ENCODE results near the gene CST3.
"Not testable (repeated sequence)": the region's sequence is repeated elsewhere in the genome, so short reads cannot be mapped to it uniquely, and the experiment has no call there.

The CST3 gene

DNA sequence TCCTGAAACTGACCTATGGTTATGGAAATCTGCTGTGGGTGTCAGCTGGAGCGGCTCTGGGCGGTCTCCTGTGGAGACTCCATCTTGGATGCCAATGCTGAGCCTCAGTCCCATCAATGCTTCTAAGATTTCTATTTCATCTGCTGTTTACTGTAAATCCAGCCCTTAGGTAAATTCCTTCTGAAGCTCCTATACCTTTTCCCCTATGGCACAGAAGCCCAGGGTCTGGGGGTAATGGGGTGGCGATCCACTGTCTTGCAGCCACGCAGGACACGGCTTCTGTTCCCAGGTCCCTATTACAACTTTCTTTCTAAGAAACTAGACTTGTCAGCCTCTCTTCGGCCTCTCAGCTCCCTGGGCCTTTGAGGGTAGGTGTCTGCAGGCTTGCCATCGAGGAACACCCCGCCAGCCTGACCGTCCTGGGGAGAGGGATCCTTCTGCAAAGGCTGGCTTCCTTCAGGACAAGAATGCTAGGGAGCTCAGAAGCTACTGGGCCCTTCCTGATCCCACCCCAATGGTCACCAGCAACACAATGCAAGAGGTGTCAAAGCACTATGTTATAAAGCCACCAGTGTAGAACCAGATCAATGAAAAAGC is 6.4 kb downstream of the CST3 start:
- no peaks in the 10 kb centered on the region for H3K9me3 Mint-ChIP-seq (ENCODE audit: low read depth)
- H3K4me1 Mint-ChIP-seq (ENCODE audit: low read depth), result no peaks in the 10 kb centered on the region
- no peak overlapping the region for H3K27ac Mint-ChIP-seq
- no peak overlapping the region for H3K4me3 Mint-ChIP-seq
- peaks cover under 1% of the 10 kb centered on the region for H3K27me3 Mint-ChIP-seq
- H3K36me3 Mint-ChIP-seq, result no peaks in the 10 kb centered on the region

DNA sequence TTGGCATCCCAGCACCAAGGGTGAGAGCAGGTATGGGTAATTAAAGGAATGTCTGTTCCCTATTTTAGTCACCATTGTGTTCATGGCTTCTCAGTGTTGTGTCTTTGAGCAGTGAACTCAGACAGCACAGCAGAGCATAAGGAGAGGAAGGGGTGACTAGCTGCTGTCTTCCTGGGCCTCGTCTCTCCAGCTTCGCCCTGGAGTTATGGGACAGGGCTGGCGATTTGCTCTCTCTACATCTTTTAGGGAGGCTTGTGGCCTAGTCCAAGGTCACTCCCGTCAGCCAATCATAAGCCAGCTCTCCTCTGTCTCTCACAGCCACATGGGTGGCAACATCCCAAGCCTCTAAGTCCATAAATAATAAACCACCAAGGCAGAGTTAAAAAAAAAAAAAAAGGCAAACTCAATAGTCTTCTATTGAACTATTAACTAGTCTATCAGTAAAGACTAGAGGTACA is 7.3 kb downstream of the CST3 start:
- H3K4me1 Mint-ChIP-seq (ENCODE audit: low read depth), result no peaks in the 10 kb centered on the region
- H3K9me3 Mint-ChIP-seq (ENCODE audit: low read depth), result no peaks in the 10 kb centered on the region
- no peak overlapping the region for H3K27ac Mint-ChIP-seq
- H3K4me3 Mint-ChIP-seq, result no peak overlapping the region
- no peaks in the 10 kb centered on the region for H3K36me3 Mint-ChIP-seq
- H3K27me3 Mint-ChIP-seq, result no peaks in the 10 kb centered on the region

DNA sequence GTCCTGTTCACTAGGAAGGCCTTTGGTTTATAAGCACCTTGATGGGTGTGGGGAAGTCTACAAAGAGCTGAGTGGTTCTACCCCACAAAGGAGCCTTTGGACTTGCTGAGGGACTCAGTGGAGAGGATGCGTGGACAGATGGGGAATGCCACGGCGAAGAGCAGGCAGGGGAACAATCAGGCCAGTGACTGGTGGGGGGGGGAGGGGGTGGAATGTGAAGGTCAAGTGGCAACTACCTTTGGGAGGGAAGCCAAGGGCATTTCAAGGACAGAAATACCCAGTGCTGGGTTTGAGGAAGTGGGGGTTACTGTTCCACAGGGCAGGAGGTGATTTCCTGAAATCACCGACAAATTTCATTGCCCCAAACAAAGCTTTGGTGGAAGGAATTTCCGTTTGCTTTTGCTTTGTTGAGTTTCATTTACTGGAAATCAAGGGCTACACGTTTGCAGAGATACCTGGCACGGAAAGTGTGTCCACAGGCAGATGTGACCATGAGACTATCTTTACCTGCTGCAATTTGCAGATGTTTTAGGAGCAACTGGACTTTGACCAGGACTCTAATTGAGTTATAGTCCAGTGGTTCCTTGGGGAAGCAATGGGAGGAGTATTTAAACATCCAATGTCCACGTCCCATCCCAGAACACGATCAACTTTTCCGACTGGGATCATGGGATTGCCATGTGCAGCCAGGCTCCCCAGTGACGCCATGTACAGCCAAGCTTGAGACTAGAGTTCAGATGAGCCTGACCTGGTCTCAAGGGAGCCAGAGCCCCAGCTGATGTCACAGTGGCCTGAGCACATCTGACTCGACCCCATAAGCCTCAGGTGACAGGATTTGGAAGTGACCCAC is 8.0 kb downstream of the CST3 start:
- Mint-ChIP-seq H3K9me3 (ENCODE audit: low read depth) (no peaks in the 10 kb centered on the region), H3K36me3 (no peaks in the 10 kb centered on the region), H3K27ac (no peak overlapping the region), H3K4me3 (no peak overlapping the region), H3K4me1 (ENCODE audit: low read depth) (no peaks in the 10 kb centered on the region), H3K27me3 (no peaks in the 10 kb centered on the region)

DNA sequence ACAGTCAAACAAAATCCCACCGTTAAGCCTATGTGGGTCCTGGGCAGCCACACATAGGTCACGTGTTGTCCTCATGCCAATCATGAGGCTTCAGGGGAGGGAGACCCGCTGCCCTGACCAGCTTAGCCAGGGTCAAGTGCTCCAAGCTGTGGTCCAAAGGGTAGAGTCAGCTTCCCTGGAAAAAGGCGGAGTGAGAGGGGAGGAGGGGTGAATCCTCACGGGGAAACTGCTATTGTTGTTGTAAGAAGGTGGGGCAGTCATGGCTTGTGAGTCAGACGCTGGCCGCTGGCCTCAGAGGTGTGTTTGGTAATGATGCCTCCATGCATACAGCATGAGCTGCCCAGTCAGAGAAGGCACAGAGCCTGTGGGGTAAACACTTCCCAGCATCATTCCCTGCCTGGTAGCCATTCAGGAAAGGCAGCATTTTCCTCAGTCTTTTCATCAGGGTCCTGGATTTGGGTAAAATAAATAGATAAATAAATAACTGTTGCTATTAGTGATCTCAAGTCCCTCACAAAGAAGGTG is 8.7 kb downstream of the CST3 start:
- Mint-ChIP-seq H3K9me3 (ENCODE audit: low read depth) (no peaks in the 10 kb centered on the region), H3K4me3 (no peak overlapping the region), H3K36me3 (no peaks in the 10 kb centered on the region), H3K4me1 (ENCODE audit: low read depth) (no peaks in the 10 kb centered on the region), H3K27ac (no peak overlapping the region), H3K27me3 (no peaks in the 10 kb centered on the region)

DNA sequence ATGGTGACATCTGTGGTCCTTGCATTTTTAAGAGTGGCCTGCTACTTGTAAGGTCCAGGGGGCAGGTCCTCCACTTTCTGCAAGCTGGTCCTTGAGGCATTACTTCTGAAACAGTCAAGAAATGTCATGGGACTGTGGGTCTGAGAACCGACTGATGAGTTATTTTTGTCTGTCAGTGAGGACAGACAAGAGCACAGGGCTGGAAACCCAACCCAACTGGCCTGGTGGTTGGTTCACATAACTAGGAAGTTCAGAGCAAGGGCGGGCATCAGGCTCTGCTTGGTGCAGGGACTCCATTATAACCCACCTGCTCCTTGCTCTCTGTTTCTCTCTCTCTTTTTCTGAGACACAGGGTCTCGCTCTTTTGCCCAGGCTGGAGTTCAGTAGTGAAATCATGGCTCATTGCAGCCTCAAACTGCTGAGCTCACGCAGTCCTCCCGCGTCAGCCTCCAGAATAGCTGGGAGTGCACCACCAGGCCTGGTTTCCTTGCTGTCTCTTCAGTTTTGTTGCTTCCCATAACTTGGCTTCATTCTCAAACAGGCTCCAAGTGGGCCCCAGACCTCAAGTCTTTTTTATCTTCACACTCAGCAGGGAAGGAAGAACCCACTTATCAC is 9.2 kb downstream of the CST3 start:
- no peaks in the 10 kb centered on the region for H3K4me1 Mint-ChIP-seq (ENCODE audit: low read depth)
- no peak overlapping the region for H3K4me3 Mint-ChIP-seq
- H3K36me3 Mint-ChIP-seq, result no peaks in the 10 kb centered on the region
- H3K27me3 Mint-ChIP-seq, result peaks cover 2% of the 10 kb centered on the region
- H3K9me3 Mint-ChIP-seq (ENCODE audit: low read depth), result no peaks in the 10 kb centered on the region
- no peak overlapping the region for H3K27ac Mint-ChIP-seq

DNA sequence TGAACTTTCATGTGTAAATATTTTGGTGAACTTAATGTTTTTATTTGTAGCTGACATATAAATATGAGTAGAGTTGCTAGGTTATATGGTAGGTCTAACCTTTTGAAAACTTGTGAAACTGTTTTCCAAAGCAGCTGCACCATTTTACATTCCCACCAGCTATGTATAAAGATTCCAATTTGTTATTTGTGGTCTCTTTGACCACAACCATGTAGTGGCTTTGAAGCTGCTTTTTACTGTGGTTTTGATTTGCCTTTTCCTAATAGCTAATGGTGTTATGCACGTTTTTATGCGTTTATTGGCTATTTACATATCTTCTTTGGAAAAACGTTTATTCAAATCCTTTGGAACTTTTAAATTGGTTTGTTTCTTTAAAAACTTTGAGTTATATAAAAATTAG is 10.3 kb downstream of the CST3 start:
- Mint-ChIP-seq H3K9me3 (ENCODE audit: low read depth) (no peaks in the 10 kb centered on the region), H3K36me3 (no peaks in the 10 kb centered on the region), H3K27me3 (peaks cover 2% of the 10 kb centered on the region), H3K4me1 (ENCODE audit: low read depth) (no peaks in the 10 kb centered on the region), H3K4me3 (no peak overlapping the region), H3K27ac (no peak overlapping the region)

DNA sequence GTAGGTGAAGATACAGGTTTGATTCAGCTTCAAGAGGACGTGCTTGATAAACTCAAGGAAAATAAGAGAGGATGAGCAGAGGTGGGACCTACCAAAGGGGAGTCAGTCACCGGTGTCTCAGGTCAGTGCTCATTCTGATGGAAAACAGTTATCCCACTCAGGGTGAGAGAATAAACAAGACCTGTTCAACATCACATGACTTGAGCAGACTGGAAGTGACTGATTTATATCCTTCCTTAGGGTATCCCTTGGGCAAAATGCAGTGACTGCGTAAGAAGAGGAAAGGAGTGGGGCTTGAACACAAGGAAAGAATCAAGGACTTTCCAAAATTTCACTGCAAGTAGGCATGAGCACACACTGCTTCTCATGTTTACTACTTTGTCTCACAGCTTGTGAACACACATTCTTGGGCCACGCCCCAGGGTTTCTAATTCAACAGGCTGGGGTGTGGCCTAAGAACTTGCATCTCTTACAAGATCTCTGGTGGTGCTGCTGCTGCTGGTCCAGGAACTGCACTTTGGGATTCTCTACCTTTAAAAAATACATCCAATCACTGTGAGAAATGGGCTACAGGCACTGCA is 11.6 kb downstream of the CST3 start:
- Mint-ChIP-seq H3K36me3 (no peaks in the 10 kb centered on the region), H3K9me3 (ENCODE audit: low read depth) (no peaks in the 10 kb centered on the region), H3K4me1 (ENCODE audit: low read depth) (no peaks in the 10 kb centered on the region), H3K27ac (no peak overlapping the region), H3K27me3 (peaks cover 4% of the 10 kb centered on the region), H3K4me3 (no peak overlapping the region)

DNA sequence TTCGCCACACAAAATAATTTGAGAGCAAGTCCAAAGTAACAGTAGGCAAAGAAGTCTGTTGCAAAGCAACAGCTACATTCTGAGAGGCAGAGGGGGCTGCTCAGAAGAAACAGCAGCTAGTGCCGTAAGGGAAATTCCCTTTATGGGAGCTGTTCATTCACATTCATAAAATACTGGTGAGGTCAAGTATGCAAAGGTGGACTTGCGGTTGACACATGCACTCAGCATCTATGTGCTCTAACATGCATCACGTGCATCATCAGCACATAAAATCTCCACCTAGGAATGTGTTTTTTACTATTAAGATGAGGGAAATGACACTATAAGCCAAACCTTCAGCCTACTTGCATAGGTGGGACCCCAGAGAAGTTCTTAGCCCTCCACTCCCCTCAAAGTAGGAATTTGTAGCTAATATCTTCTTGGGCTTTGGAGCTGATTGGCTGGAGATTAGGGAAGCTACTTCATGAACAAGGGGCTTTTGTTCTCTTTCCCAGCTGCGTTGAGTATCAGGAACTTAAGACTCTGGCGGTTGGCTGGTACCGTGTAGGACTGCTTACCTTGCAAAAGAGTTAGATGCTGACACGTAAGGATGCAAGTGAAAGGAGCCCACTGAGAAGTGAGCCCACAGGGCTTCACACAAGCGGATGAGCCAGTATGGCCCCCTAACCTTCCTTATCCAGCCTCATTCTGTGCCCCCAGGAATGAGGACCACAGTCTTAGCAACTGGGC is 12.4 kb downstream of the CST3 start:
- Mint-ChIP-seq H3K9me3 (ENCODE audit: low read depth) (no peaks in the 10 kb centered on the region), H3K36me3 (no peaks in the 10 kb centered on the region), H3K27ac (no peak overlapping the region), H3K4me1 (ENCODE audit: low read depth) (no peaks in the 10 kb centered on the region), H3K4me3 (no peak overlapping the region), H3K27me3 (peaks cover 4% of the 10 kb centered on the region)

DNA sequence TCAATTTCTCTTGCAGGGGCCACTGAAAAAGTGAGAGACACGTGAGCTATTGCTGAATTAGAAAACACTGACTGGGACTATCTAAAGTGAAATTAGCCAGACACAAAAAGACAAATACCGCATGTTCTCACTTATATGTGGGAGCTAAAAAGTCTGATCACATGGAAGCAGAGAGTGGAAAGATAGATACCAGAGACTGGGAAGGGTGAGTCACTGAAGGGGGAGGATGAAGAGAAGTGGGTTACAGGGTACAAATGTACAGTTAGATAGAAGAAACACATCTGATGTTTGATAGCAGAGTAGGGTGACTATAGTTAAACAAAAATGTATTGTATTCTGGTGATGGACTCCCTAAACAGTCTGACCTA is 13.4 kb downstream of the CST3 start:
- no peak overlapping the region for H3K4me3 Mint-ChIP-seq
- H3K27me3 Mint-ChIP-seq, result peaks cover 4% of the 10 kb centered on the region

DNA sequence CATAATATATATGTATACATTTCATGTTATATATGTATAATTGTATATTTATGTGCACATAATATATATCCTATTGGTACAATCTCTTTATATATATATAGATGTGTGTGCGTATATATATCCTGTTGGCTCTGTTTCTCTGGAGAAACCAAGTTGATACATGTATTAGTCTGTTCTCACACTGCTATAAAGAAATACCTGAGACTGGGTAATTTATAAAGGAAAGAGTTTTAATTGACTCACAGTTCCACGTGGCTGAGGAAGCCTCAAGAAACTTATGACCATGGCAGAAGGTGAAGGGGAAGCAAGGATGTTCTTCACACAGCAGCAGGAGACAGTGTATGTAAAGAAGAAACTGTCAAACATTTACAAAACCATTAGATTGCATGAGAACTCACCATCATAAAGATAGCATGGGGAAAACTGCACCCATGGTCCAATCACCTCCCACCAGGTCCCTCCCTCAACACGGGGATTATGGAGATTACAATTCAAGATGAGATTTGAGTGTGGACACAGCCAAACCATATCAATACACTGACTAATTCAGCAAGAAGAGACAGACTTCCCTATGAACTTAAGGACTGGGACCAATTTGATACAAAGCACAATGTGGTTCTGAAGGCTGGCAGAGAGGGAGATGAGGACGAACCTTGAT is 14.0 kb downstream of the CST3 start:
- Mint-ChIP-seq H3K9me3 (ENCODE audit: low read depth) (no peaks in the 10 kb centered on the region), H3K27me3 (peaks cover 4% of the 10 kb centered on the region), H3K27ac (no peak overlapping the region), H3K4me3 (no peak overlapping the region), H3K36me3 (no peaks in the 10 kb centered on the region), H3K4me1 (ENCODE audit: low read depth) (no peaks in the 10 kb centered on the region)

More for the DNA sequence above, 13.4 kb downstream of the CST3 start:
- Mint-ChIP-seq H3K9me3 (ENCODE audit: low read depth) (no peaks in the 10 kb centered on the region), H3K36me3 (no peaks in the 10 kb centered on the region), H3K27ac (no peak overlapping the region), H3K4me1 (ENCODE audit: low read depth) (no peaks in the 10 kb centered on the region)

DNA sequence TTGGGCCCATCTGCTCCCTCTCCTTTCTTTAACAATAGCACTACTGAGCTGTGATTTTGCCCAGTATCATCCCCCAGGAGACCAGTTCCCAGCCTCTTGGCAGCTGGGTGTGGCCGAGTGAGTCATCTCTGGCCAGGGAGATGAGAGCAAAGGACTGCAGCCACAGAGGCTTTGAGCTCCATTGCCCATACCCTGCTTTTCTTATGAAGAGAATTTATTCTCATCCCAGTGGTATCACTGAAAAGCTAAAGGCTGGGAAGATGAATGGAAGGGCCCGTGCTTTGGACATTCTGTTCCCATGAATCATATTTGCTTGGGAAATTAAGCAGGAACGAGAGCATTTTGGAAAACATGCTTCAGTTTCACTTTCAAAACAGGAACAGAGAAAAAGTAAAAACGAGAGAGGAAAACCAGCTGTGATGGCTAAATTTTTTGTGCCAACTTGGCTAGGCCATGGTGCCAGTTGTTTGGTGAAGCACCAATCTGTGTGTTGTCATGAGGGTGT is 14.9 kb downstream of the CST3 start:
- no peaks in the 10 kb centered on the region for H3K36me3 Mint-ChIP-seq
- H3K27ac Mint-ChIP-seq, result no peak overlapping the region
- no peak overlapping the region for H3K4me3 Mint-ChIP-seq
- H3K9me3 Mint-ChIP-seq (ENCODE audit: low read depth), result no peaks in the 10 kb centered on the region
- H3K4me1 Mint-ChIP-seq (ENCODE audit: low read depth), result no peaks in the 10 kb centered on the region
- peaks cover 8% of the 10 kb centered on the region for H3K27me3 Mint-ChIP-seq

DNA sequence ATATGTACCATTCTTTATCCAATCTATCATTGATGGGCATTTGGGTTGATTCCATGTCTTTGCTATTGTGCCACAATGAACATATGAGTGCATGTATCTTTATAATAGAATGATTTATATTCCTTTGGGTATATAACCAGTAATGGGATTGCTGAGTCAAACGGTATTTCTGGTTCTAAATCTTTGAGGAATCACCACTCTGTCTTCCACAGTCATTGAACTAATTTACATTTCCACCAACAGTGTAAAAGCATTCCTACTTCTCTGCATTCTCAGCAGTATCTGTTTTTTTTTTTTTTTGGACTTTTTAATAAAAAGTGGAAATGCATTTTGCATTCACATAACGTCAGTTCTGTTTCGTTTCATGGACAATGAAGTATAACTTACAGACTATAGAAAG is 15.4 kb downstream of the CST3 start:
- not testable (repeated sequence) for H3K4me1 Mint-ChIP-seq (ENCODE audit: low read depth); H3K4me3 Mint-ChIP-seq; H3K9me3 Mint-ChIP-seq (ENCODE audit: low read depth); H3K27ac Mint-ChIP-seq; H3K27me3 Mint-ChIP-seq; H3K36me3 Mint-ChIP-seq

DNA sequence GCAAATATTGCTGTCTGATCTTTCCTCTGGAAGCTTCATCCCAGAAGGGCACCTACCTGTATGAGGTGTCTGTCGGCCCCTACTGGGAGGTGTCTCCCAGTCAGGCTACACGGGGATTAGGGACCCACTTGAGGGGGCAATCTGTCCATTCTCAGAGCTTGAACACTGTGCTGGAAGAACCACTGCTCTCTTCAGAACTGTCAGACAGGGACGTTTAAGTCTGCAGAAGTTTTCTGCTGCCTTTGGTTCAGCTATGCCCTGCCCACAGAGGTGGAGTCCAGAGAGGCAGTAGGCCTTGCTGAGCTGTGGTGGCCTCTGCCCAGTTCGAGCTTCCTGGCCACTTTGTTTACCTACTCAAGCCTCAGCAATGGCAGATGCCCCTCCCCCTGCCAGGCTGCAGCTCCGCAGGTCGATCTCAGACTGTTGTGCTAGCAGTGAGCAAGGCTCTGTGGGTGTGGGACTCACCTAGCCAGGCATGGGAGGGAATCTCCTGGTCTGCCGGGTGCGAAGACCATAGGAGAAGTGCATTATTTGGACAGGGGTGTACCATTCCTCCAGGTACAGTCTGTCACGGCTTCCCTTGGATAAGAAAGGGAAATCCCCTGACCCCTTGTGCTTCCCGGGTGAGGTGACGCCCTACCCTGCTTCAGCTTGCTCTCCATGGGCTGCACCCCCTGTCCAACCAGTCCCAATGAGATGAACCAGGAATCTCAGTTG is 16.9 kb downstream of the CST3 start:
- H3K27ac Mint-ChIP-seq; H3K36me3 Mint-ChIP-seq; H3K27me3 Mint-ChIP-seq; H3K4me3 Mint-ChIP-seq; H3K9me3 Mint-ChIP-seq (ENCODE audit: low read depth); H3K4me1 Mint-ChIP-seq (ENCODE audit: low read depth): not testable (repeated sequence)

DNA sequence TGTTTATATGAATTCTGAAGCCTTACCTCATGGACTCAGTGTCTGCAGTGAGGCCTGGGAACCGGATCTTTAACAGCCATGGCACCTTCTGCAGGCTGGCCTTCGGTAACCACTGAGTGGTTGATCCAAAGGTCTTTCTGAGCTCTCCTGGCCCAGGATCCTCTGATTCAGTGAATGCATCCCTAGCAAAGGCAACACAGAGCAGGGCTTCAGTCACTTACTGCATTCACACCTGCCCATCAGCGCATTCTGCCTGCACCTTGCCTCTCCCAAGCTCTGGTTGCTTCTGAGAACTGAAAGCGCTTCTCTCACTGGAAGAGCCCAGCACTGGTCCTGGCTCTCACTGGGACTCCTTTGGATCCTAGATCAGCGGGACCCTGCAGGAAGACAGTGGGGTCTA is 23.6 kb downstream of the CST3 start:
- no peak overlapping the region for H3K27ac Mint-ChIP-seq
- no peaks in the 10 kb centered on the region for H3K9me3 Mint-ChIP-seq (ENCODE audit: low read depth)
- H3K36me3 Mint-ChIP-seq, result no peaks in the 10 kb centered on the region
- no peaks in the 10 kb centered on the region for H3K4me1 Mint-ChIP-seq (ENCODE audit: low read depth)
- peaks cover 4% of the 10 kb centered on the region for H3K27me3 Mint-ChIP-seq
- no peak overlapping the region for H3K4me3 Mint-ChIP-seq
